Transverse colon (tissue), 4 donors: Measurements from ENCODE around the gene ARGLU1. TPM values are rescaled to one million over a fixed set of nuclear protein-coding genes. Genes with fewer than 3 reads are reported as not detected.

ENCODE experiments used
- DNase-seq: peaks from one replicate; pipeline ENCODE4 v3.0.0-alpha.2; 2019
- H3K27ac ChIP-seq, 4 donors: fragments of 200-600 bp; sonication (generic); 2 replicates each; pipeline ENCODE4 v1.5.1; 2016 to 2018; ENCODE audit warnings: inconsistent platforms in 4 of 4
- H3K27me3 ChIP-seq: fragments of 200-600 bp; sonication (generic); 2 replicates; pipeline ENCODE4 v1.5.1; 2017; ENCODE audit warnings: inconsistent platforms
- H3K36me3 ChIP-seq, 4 donors: fragments of 200-600 bp; sonication (generic); 2 replicates each; pipeline ENCODE4 v1.5.1; 2017 to 2019; ENCODE audit warnings: inconsistent platforms in 4 of 4
- H3K4me1 ChIP-seq, 4 donors: fragments of 200-600 bp; sonication (generic); 2 replicates each; pipeline ENCODE4 v1.5.1; 2017 to 2020; ENCODE audit warnings: inconsistent platforms in 4 of 4
- H3K4me3 ChIP-seq, 4 donors: fragments of 200-600 bp; sonication (generic); 1 replicate in 1 of 4; 2 replicates in 3 of 4; pipeline versions ENCODE4 v1.5.1 to v1.6.1; 2017 to 2019; ENCODE audit warnings: inconsistent platforms in 4 of 4
- H3K9me3 ChIP-seq, 2 donors: fragments of 200-600 bp; sonication (generic); 2 replicates each; pipeline ENCODE4 v1.5.1; 2017 to 2019; ENCODE audit warnings: inconsistent platforms in 2 of 2
- EP300 ChIP-seq: sonication (generic); formaldehyde crosslinking; IDR thresholded peaks from one replicate; pipeline ENCODE4 v1.6.1; 2017; ENCODE audit warnings: antibody characterized with exemption, low read depth
- POLR2A ChIP-seq: fragments of 450-650 bp; IDR thresholded peaks from one replicate; pipeline ENCODE4 v1.6.1; 2016; ENCODE audit warnings: antibody characterized with exemption, mild to moderate bottlenecking, moderate library complexity
- POLR2AphosphoS5 ChIP-seq, 3 donors: sonication (generic); formaldehyde crosslinking; IDR thresholded peaks; one replicate each; pipeline ENCODE4 v1.6.1; 2016; ENCODE audit warnings: antibody characterized with exemption in 3 of 3
- WGBS, 2 donors: methylation state at CpG; one replicate each; pipeline ENCODE4 v1.1.5; 2018; ENCODE audit warnings: low coverage in 1 of 2; 5-methylcytosine and 5-hydroxymethylcytosine counted together
- in situ Hi-C, 4 donors: fragments of 200-750 bp; cut with MboI; loops; one replicate each; pipeline versions ENCODE4 v1.15.0 to v1.15.1; 2017; ENCODE audit warnings: low sequenced_read_pairs in 3 of 4, low pct_ligation_motif_present in 1 of 4, low pct_unique_long_range_greater_than_20kb in 1 of 4
- intact Hi-C: fragments of 100-400 bp; cut with DNase I; formaldehyde crosslinking; loops from one replicate; pipeline ENCODE4 v1.15.1; 2023; ENCODE audit warnings: low total_unique reads
- total RNA-seq, 4 donors: library from RNA; depleted of rRNA; stranded (reverse); fragments of >200 nt; gene quantifications; one replicate each; pipeline ENCODE4 v1.1.0, GENCODE V29; 2016
- TF ChIP-seq, protein P1 (sequence below), 5 experiments: fragments of 200-600 bp in 3 of 5; fragments of 450-650 bp in 2 of 5; sonication (generic) in 3 of 5; IDR thresholded peaks; 1 replicate in 2 of 5; 2 replicates in 3 of 5; pipeline ENCODE4 v1.5.1; 2016 to 2017; ENCODE audit warnings: antibody characterized with exemption in 5 of 5, inconsistent platforms in 3 of 5, mild to moderate bottlenecking in 2 of 5, moderate library complexity in 1 of 5

ARGLU1 gene
- total RNA-seq, 4 donors from 2014 or later: 106 to 155 (median 155) TPM

DNA sequence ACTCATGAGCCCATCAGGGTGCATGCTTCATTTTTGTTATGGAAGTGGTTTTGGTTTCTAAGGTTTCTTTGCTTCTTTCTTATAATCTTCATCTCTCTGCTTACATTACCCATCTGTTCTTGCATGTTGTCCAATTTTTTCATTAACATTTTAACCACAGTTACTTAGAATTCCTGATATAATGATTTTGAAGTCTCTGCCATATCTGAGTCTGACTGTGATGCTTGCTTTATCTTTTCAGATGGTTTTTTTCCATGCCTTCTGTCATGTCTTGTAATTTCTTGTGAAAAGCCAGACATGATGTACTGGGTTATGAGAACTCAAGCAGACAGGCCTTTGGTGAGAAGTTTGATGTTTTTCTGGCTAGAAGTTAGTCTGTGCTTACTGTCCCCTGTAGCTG lies 8.0 kb upstream of the ARGLU1 start:
- H3K27ac ChIP-seq: no peak overlapping the region
- H3K4me1 ChIP-seq: no peaks in the 10 kb centered on the region
- in situ Hi-C loops: no loop called here
- intact Hi-C loops: no loop called here
- TF ChIP-seq EP300 (no peak), POLR2A (no peak), POLR2AphosphoS5 (IDR thresholded peaks at IDR 0.05) (no peak)
- TF ChIP-seq, protein P1, sequence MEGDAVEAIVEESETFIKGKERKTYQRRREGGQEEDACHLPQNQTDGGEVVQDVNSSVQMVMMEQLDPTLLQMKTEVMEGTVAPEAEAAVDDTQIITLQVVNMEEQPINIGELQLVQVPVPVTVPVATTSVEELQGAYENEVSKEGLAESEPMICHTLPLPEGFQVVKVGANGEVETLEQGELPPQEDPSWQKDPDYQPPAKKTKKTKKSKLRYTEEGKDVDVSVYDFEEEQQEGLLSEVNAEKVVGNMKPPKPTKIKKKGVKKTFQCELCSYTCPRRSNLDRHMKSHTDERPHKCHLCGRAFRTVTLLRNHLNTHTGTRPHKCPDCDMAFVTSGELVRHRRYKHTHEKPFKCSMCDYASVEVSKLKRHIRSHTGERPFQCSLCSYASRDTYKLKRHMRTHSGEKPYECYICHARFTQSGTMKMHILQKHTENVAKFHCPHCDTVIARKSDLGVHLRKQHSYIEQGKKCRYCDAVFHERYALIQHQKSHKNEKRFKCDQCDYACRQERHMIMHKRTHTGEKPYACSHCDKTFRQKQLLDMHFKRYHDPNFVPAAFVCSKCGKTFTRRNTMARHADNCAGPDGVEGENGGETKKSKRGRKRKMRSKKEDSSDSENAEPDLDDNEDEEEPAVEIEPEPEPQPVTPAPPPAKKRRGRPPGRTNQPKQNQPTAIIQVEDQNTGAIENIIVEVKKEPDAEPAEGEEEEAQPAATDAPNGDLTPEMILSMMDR (IDR thresholded peaks at IDR 0.05): no peak
- no peaks in the 10 kb centered on the region for H3K27me3 ChIP-seq
- no peak overlapping the region for H3K4me3 ChIP-seq
- H3K9me3 ChIP-seq: no peaks in the 10 kb centered on the region
- DNase-seq: no peak
- no peaks in the 10 kb centered on the region for H3K36me3 ChIP-seq

DNA sequence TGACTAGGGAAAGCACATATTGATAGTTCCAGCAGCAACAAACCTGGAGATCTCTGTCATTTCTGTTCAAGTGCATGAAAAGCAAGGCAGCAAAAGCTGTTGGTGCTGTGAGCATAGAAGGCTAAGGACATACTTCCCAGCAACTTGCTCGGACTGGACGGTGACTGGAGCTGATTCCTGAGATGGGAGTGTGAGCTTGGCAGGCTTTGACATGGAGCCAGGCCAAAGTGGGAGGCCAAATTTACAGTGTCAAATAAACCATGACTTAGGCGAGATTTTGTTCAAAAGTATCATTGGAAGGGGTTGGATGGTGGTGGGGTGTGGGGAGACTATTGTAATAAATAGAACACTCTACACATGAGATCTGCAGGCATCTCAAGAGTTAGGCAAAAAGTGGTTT lies 5.9 kb upstream of the ARGLU1 start:
- in situ Hi-C loops: loop anchor here in 1 of 4 donors (25.0 kb wide), 1 partner anchor 338 kb away; no protein-coding TSS in a partner anchor
- H3K4me3 ChIP-seq: no peak overlapping the region
- no peaks in the 10 kb centered on the region for H3K27me3 ChIP-seq
- DNase-seq: peak; percentile 22
- H3K36me3 ChIP-seq: no peaks in the 10 kb centered on the region
- intact Hi-C loops: no loop called here
- no peaks in the 10 kb centered on the region for H3K4me1 ChIP-seq
- H3K27ac ChIP-seq: peak overlapping the region; percentile 10 to 16 (median 11)
- no peak for TF ChIP-seq POLR2A
- no peak for TF ChIP-seq POLR2AphosphoS5 (IDR thresholded peaks at IDR 0.05)
- no peak for TF ChIP-seq EP300
- TF ChIP-seq, protein P1 (IDR thresholded peaks at IDR 0.05): no peak
- WGBS, 2 donors: 40 to 41% methylated on average over 1 to 3 of the region's 3 CpGs
- H3K9me3 ChIP-seq: no peaks in the 10 kb centered on the region

DNA sequence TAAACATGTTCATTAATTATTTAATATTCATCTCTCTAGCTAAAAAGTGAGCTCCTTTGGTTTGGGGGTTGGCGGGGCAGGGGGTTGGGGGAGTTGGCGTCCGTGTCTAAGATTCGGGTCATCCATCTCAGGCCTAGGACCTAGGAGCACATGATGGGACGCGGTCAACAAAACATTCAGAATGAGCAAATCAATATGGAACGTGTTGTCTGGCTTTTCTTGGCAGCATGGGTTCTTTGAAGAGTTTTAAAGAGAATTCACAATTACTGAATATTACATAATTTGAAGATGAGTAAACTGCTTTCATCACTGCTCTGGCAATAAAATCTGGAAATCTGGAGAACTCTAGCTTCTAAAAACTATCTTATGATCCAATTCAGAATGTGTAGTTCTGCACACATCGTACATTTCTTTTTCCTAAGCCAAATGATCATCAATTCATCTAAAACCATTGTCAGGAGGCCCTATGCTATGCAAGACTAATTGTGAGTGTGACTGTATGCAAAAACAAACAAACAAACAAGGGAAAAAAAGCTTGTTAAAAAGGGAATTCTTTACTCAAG lies 5.4 kb upstream of the ARGLU1 start:
- Histone ChIP-seq H3K4me1 (peaks cover 0 to 4% (median 1%) of the 10 kb centered on the region in 4 donors), H3K36me3 (no peaks in the 10 kb centered on the region), H3K4me3 (no peak overlapping the region), H3K27me3 (no peaks in the 10 kb centered on the region), H3K9me3 (no peaks in the 10 kb centered on the region), H3K27ac (peak overlapping the region; percentile 10 to 16 (median 11))
- TF ChIP-seq POLR2A (no peak), POLR2AphosphoS5 (IDR thresholded peaks at IDR 0.05) (no peak)
- in situ Hi-C loops (loop anchor here in 1 of 4 donors (25.0 kb wide), 1 partner anchor 339 kb away; no protein-coding TSS in a partner anchor), intact Hi-C loops (no loop called here)
- no peak for DNase-seq
- 76 to 83% methylated on average over 8 of the region's 8 CpGs for WGBS, 2 donors

DNA sequence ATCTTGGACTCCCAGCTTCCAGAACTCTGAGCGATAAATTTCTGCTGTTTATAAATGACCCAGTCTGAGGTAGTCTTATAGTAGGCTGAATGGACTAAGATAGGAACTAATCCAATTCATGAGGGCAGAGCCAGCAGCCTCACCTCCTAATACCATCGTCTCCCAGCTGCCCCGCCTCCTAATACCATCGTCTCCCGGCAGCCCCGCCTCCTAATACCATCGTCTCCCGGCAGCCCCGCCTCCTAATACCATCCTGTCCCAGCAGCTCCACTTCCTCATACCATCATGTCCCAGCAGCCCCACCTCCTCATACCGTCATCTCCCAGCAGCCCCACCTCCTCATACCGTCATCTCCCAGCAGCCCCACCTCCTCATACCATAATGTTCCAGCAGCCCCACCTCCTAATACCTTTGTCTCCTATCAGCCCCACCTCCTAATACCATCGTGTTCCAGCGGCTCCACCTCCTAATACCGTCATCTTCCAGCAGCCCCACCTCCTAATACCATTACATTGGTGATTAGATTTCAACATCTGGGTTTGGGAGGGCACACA lies 2.4 kb upstream of the ARGLU1 start:
- Histone ChIP-seq H3K4me3 (no peak overlapping the region), H3K4me1 (peaks cover 11 to 21% (median 17%) of the 10 kb centered on the region in 4 donors), H3K36me3 (no peaks in the 10 kb centered on the region), H3K9me3 (no peaks in the 10 kb centered on the region), H3K27me3 (no peaks in the 10 kb centered on the region), H3K27ac (no peak overlapping the region)
- DNase-seq: peak; percentile 46
- no peak for TF ChIP-seq POLR2A
- TF ChIP-seq EP300: no peak
- TF ChIP-seq, protein P1 (IDR thresholded peaks at IDR 0.05): no peak
- no peak for TF ChIP-seq POLR2AphosphoS5 (IDR thresholded peaks at IDR 0.05)
- intact Hi-C loops: no loop called here
- in situ Hi-C loops: loop anchor here in 1 of 4 donors (25.0 kb wide), 1 partner anchor 342 kb away; no protein-coding TSS in a partner anchor
- WGBS, 2 donors: 33 to 58% methylated on average over 13 to 14 of the region's 14 CpGs
